ENCODE results near the gene NFS1.
"Not testable (repeated sequence)": the region's sequence is repeated elsewhere in the genome, so short reads cannot be mapped to it uniquely, and the experiment has no call there.

The NFS1 gene

DNA sequence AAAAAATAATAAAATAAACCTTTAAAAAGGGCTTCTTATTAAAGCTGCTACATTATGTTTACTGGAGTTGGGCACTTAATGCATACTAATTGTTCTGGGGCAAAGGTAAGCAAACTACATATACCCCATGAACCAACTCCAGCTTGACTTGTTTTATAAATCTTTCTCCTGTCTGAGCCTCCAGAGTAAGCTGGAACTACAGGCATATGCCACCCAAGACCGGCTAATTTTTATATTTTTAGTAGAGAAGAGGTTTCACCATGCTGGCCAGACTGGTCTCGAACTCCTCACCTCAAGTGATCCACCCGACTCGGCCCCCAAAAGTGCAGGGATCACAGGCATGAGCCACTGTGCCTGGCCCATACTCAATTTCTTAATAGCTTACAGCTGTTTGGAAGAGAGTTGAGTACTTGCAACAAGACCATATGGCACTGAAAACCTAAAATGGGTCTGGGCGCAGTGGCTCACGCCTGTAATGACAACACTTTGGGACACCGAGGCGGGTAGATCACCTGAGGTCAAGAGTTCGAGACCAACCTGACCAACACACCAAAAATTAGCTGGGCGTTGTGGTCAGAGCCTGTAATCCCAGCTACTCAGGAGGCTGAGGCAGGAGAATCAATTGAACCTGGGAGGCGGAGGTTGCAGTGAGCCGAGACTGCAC lies 20.0 kb upstream of the NFS1 start:
- Histone ChIP-seq H3K9ac (no peak overlapping the region), H3K36me3 (ENCODE audit: insufficient read depth) (peaks cover 79% of the 10 kb centered on the region; the same call in 1 of the 2 replicates), H3K4me1 (ENCODE audit: low read depth, poor library complexity, severe bottlenecking) (peaks cover 4% of the 10 kb centered on the region), H3K4me3 (IDR thresholded peaks at IDR 0.05; ENCODE audit: insufficient read depth, low read depth, low read length) (no peak overlapping the region), H3K4me2 (no peak overlapping the region), H3K27me3 (ENCODE audit: insufficient read depth, low read depth) (no peaks in the 10 kb centered on the region), H3K79me2 (ENCODE audit: insufficient read depth, low read depth) (peaks cover 96% of the 10 kb centered on the region), H2AFZ (ENCODE audit: low read depth) (no peak overlapping the region), H3K27ac (no peak overlapping the region), H4K20me1 (ENCODE audit: insufficient read depth) (peaks cover 36% of the 10 kb centered on the region)
- TF ChIP-seq, protein P1, sequence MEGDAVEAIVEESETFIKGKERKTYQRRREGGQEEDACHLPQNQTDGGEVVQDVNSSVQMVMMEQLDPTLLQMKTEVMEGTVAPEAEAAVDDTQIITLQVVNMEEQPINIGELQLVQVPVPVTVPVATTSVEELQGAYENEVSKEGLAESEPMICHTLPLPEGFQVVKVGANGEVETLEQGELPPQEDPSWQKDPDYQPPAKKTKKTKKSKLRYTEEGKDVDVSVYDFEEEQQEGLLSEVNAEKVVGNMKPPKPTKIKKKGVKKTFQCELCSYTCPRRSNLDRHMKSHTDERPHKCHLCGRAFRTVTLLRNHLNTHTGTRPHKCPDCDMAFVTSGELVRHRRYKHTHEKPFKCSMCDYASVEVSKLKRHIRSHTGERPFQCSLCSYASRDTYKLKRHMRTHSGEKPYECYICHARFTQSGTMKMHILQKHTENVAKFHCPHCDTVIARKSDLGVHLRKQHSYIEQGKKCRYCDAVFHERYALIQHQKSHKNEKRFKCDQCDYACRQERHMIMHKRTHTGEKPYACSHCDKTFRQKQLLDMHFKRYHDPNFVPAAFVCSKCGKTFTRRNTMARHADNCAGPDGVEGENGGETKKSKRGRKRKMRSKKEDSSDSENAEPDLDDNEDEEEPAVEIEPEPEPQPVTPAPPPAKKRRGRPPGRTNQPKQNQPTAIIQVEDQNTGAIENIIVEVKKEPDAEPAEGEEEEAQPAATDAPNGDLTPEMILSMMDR (conservative IDR thresholded peaks at IDR 0.05; ENCODE audit: low read depth, low read length): no peak

DNA sequence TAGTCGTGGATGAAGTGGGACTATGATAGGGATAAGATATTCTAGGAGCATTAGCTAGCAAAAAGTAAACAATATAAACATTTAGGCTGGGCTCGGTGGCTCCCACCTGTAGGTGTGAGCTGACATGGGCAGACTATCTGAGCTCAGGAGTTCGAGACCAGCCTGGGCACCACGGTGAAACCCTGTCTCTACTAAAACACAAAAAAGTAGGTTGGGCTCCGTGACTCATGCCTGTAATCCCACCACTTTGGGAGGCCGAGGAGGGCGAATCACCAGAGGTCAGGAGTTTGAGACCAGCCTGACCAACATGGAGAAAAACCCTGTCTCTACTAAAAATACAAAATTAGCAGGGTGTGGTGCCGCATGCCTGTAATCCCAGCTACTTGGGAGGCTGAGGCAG lies 19.2 kb upstream of the NFS1 start:
- H3K9ac ChIP-seq; H3K27ac ChIP-seq; H3K4me3 ChIP-seq (IDR thresholded peaks at IDR 0.05; ENCODE audit: insufficient read depth, low read depth, low read length); H3K4me2 ChIP-seq; H3K4me1 ChIP-seq (ENCODE audit: low read depth, poor library complexity, severe bottlenecking); H3K27me3 ChIP-seq (ENCODE audit: insufficient read depth, low read depth); H2AFZ ChIP-seq (ENCODE audit: low read depth): not testable (repeated sequence)
- Histone ChIP-seq H3K79me2 (ENCODE audit: insufficient read depth, low read depth) (peaks cover 94% of the 10 kb centered on the region), H3K36me3 (ENCODE audit: insufficient read depth) (peaks cover 77% of the 10 kb centered on the region; the same call in 1 of the 2 replicates), H4K20me1 (ENCODE audit: insufficient read depth) (peaks cover 31% of the 10 kb centered on the region)

DNA sequence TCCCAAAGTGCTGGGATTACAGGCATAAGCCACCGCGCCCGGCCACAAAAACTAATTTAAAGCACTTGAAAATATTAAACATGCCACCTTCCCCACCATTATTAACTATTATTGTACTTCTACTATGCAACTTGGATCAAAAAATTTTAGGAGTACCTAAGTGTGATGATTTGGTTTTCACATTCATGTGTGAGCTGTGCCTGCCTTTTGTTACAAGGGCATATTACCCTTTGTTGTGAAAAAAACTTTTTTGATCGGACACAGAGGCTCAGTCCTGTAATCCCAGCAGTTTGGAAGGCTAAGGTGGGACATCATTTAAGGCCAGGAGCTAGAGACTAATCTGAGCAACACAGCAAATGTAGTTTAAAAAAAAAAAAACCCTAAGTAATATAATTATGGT lies 17.2 kb upstream of the NFS1 start:
- H2AFZ ChIP-seq (ENCODE audit: low read depth): no peak overlapping the region
- no peak overlapping the region for H3K27ac ChIP-seq
- H4K20me1 ChIP-seq (ENCODE audit: insufficient read depth): peaks cover 24% of the 10 kb centered on the region; the same call in 1 of the 2 replicates
- no peak overlapping the region for H3K4me2 ChIP-seq
- H3K4me1 ChIP-seq (ENCODE audit: low read depth, poor library complexity, severe bottlenecking): peaks cover 10% of the 10 kb centered on the region
- no peak overlapping the region for H3K4me3 ChIP-seq (IDR thresholded peaks at IDR 0.05; ENCODE audit: insufficient read depth, low read depth, low read length)
- no peaks in the 10 kb centered on the region for H3K27me3 ChIP-seq (ENCODE audit: insufficient read depth, low read depth)
- no peak overlapping the region for H3K9ac ChIP-seq
- TF ChIP-seq, protein P1 (conservative IDR thresholded peaks at IDR 0.05; ENCODE audit: low read depth, low read length): no peak
- H3K79me2 ChIP-seq (ENCODE audit: insufficient read depth, low read depth): peaks cover 91% of the 10 kb centered on the region
- H3K36me3 ChIP-seq (ENCODE audit: insufficient read depth): peaks cover 77% of the 10 kb centered on the region; the same call in 1 of the 2 replicates

DNA sequence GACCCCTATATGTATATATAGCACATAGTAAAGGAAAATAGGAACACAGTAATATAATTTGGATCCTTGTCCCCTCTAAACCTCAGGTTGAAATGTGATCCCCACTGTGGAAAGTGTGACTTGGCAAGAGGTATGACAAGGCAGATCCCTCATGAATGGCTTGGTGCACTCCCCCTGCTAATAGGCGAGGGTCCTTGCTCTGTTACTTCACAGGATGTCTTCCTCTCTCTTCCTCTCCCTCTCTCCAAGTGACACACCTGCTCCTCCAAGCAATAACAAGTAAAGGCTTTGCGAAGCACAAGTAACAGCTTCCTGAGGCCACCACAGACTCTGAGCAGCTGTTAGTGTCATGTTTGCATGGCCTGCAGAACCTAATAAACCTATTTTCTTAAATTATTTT lies 16.5 kb upstream of the NFS1 start:
- Histone ChIP-seq H3K4me3 (IDR thresholded peaks at IDR 0.05; ENCODE audit: insufficient read depth, low read depth, low read length) (no peak overlapping the region), H4K20me1 (ENCODE audit: insufficient read depth) (peaks cover 25% of the 10 kb centered on the region; the same call in 1 of the 2 replicates), H3K4me2 (no peak overlapping the region), H3K27me3 (ENCODE audit: insufficient read depth, low read depth) (no peaks in the 10 kb centered on the region), H3K36me3 (ENCODE audit: insufficient read depth) (peaks cover 75% of the 10 kb centered on the region; the same call in 1 of the 2 replicates), H3K4me1 (ENCODE audit: low read depth, poor library complexity, severe bottlenecking) (peaks cover 10% of the 10 kb centered on the region), H2AFZ (ENCODE audit: low read depth) (no peak overlapping the region), H3K27ac (no peak overlapping the region), H3K9ac (no peak overlapping the region), H3K79me2 (ENCODE audit: insufficient read depth, low read depth) (peaks cover 91% of the 10 kb centered on the region)
- TF ChIP-seq, protein P1 (conservative IDR thresholded peaks at IDR 0.05; ENCODE audit: low read depth, low read length): no peak

DNA sequence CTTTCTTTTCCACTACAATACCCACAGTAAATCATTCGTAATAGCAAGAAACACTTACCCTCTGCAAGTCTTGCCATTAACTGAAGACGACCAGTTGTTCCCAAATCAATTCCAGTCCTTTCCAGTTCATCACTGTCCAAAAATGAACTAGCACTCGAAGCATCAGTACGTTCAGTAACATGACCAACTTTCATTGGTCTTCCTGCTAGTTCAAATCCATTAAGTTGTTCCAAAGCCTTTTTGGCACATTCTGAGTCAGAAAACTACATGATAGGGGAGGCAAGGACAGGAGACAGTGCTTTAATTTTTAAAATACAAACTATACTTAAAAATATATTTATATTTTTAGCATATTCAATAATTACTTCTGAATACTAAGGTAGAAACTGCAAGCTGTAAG lies 15.0 kb upstream of the NFS1 start:
- Histone ChIP-seq H2AFZ (ENCODE audit: low read depth) (no peak overlapping the region), H4K20me1 (ENCODE audit: insufficient read depth) (peaks cover 17% of the 10 kb centered on the region), H3K36me3 (ENCODE audit: insufficient read depth) (peaks cover 60% of the 10 kb centered on the region; the same call in 1 of the 2 replicates), H3K4me2 (no peak overlapping the region), H3K27ac (no peak overlapping the region), H3K9ac (no peak overlapping the region), H3K4me3 (IDR thresholded peaks at IDR 0.05; ENCODE audit: insufficient read depth, low read depth, low read length) (no peak overlapping the region), H3K4me1 (ENCODE audit: low read depth, poor library complexity, severe bottlenecking) (peaks cover 7% of the 10 kb centered on the region), H3K79me2 (ENCODE audit: insufficient read depth, low read depth) (peaks cover 91% of the 10 kb centered on the region), H3K27me3 (ENCODE audit: insufficient read depth, low read depth) (no peaks in the 10 kb centered on the region)
- TF ChIP-seq, protein P1 (conservative IDR thresholded peaks at IDR 0.05; ENCODE audit: low read depth, low read length): no peak

DNA sequence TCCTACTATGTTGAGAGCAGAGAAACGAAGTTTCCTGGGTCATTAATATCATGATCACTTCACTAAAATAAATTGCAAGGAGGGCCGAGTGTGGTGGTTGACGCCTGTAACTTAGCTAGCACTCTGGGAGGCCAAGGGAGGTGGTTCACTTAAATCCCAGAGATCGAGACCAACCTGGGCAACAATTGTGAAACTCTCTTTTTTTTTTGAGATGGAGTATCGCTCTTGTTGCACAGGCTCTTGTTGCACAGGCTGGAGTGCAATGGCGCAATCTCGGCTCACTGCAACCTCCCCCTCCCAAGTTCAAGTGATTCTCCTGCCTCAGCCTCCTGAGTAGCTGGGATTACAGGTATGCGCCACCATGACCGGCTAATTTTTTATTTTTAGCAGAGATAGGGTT lies 14.0 kb upstream of the NFS1 start:
- not testable (repeated sequence) for H3K27me3 ChIP-seq (ENCODE audit: insufficient read depth, low read depth); H2AFZ ChIP-seq (ENCODE audit: low read depth); H3K4me3 ChIP-seq (IDR thresholded peaks at IDR 0.05; ENCODE audit: insufficient read depth, low read depth, low read length); H3K4me1 ChIP-seq (ENCODE audit: low read depth, poor library complexity, severe bottlenecking); H3K4me2 ChIP-seq; H3K9ac ChIP-seq; H3K27ac ChIP-seq
- Histone ChIP-seq H4K20me1 (ENCODE audit: insufficient read depth) (peaks cover 14% of the 10 kb centered on the region), H3K36me3 (ENCODE audit: insufficient read depth) (peaks cover 63% of the 10 kb centered on the region; the same call in 1 of the 2 replicates), H3K79me2 (ENCODE audit: insufficient read depth, low read depth) (peaks cover 91% of the 10 kb centered on the region)

Data from KMS-11 (cell line).